NCI-H345 (cell line): ENCODE results near the gene PABPN1L.

Experiments used
- DNase-seq: peaks from one replicate; lab custom pipeline; 2025; lab: John Stamatoyannopoulos, UW

The PABPN1L gene

GRCh38 chr16:88848557-88848956, 17.9 kb downstream of the PABPN1L start:
- no peak for DNase-seq

- no peak for DNase-seq
These were observed 18.8 kb downstream of the PABPN1L start for GRCh38 chr16:88847654-88848053.

- no peak for DNase-seq
These were observed 20.4 kb downstream of the PABPN1L start for GRCh38 chr16:88846088-88846487.

GRCh38 chr16:88844419-88845036, 21.9 kb downstream of the PABPN1L start:
- no peak for DNase-seq

GRCh38 chr16:88843256-88843655, 23.2 kb downstream of the PABPN1L start:
- DNase-seq: no peak

GRCh38 chr16:88842806-88843205, 23.7 kb downstream of the PABPN1L start:
- DNase-seq: no peak

- DNase-seq: no peak
These were observed 24.1 kb downstream of the PABPN1L start for GRCh38 chr16:88842308-88842756.

GRCh38 chr16:88841521-88842307, 24.7 kb downstream of the PABPN1L start:
- no peak for DNase-seq

GRCh38 chr16:88840600-88841215, 25.8 kb downstream of the PABPN1L start:
- DNase-seq: no peak

- DNase-seq: no peak
These were observed 26.5 kb downstream of the PABPN1L start for GRCh38 chr16:88839745-88840599.

- DNase-seq: no peak
These were observed 27.4 kb downstream of the PABPN1L start for GRCh38 chr16:88839026-88839529.

- DNase-seq: no peak
These were observed 27.9 kb downstream of the PABPN1L start for GRCh38 chr16:88838566-88838965.

GRCh38 chr16:88837806-88838205, 28.7 kb downstream of the PABPN1L start:
- no peak for DNase-seq

GRCh38 chr16:88836791-88837190, 29.7 kb downstream of the PABPN1L start:
- DNase-seq: no peak

- no peak for DNase-seq
These were observed 30.6 kb downstream of the PABPN1L start for GRCh38 chr16:88835818-88836217.

GRCh38 chr16:88835383-88835782, 31.1 kb downstream of the PABPN1L start:
- no peak for DNase-seq

- no peak for DNase-seq
These were observed 31.8 kb downstream of the PABPN1L start for GRCh38 chr16:88834670-88835069.

GRCh38 chr16:88833086-88833485, 33.4 kb downstream of the PABPN1L start:
- no peak for DNase-seq

GRCh38 chr16:88831838-88832237, 34.6 kb downstream of the PABPN1L start:
- no peak for DNase-seq

- no peak for DNase-seq
These were observed 35.7 kb downstream of the PABPN1L start for GRCh38 chr16:88830783-88831182.

- no peak for DNase-seq
These were observed 36.2 kb downstream of the PABPN1L start for GRCh38 chr16:88830258-88830657.

- no peak for DNase-seq
These were observed 37.7 kb downstream of the PABPN1L start for GRCh38 chr16:88828711-88829110.
